Activated gamma-delta T cell treated with anti-CD3 and anti-CD28 coated beads, Interleukin-2, amount 50 U/mL, for 16 hours (primary cell): ENCODE results near the gene ALKBH3.

Experiments used
- DNase-seq: peaks from one replicate; pipeline ENCODE4 v3.0.0-alpha.2; 2020; ENCODE audit warnings: low read depth

The ALKBH3 gene

GRCh38 chr11:43880640-43881159 is at the start of gene ALKBH3:
Gene ALKBH3 (plus strand): TSS chr11:43880831. CDS start chr11:43882653, 1,822 bp downstream.
- peak; percentile 83 for DNase-seq

DNA sequence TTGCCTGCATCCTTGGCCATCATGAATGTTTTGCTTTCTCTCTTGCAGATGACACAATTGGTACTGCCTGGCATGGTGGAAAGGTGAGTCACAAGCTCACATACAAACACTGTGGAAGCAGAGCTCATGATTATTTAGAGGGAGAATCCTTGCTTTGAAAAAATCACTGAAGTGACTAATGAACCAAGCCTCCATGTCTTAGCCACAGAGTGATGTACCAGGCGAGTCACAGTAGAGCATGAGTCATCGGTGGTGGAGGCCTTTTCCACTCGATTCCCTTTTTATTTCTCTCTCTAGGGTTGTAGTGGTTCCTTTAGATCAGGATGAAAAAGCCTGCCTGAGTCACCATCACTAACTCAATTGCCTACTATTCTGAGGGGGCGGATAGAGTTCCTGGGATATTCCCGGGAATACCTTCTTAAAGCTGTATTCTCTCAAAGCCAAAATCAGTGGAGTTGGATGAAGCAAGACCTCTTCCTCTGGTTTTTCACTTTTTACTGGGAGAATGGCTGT is 49.6 kb upstream of the ALKBH3 start:
- peak; percentile 4 for DNase-seq

- DNase-seq, result no peak
Measured at GRCh38 chr11:43832536-43832935, 48.1 kb upstream of the ALKBH3 start.

- no peak for DNase-seq
Measured at GRCh38 chr11:43833657-43834073, 47.0 kb upstream of the ALKBH3 start.

DNA sequence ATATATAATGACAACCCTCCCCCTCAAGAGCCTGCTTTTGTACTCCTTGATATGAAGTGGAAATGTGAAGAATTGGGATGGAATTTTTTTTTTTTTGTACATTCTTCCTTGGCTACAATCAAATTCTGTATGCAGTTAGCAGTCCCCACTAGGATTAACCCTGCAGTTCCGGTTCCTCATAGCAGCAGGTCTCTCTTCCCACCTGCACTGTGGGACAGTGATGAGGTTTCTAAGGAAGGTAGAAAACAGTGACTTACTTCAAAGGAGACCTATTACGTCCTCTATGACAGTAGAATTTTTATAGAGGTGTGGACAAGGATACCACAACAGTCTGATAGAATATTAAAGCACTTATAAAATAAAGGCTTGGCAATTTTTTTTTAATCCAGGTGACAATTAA is 46.3 kb upstream of the ALKBH3 start:
- DNase-seq, result no peak

DNA sequence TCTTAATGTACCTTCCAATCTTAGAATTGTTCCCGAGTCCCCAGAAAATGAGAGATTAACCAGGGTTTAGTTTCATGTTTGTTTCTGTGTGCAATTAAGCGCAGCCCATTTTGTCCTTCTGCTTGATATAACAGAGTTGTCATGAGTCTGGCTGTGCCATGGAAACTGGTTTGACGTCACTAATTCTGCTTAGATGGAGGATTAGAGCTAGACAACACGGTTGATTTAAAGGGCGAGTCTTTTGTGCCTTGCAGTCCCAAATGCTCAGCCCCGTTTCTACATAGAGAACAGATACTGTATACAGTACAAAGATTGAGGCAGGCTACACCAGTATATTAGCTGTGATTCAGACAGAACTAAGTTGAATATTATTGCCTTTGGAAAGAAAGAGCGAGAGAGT is 45.5 kb upstream of the ALKBH3 start:
- DNase-seq, result no peak

GRCh38 chr11:43837879-43838278 is 42.8 kb upstream of the ALKBH3 start:
- no peak for DNase-seq

GRCh38 chr11:43842021-43842420 is 38.6 kb upstream of the ALKBH3 start:
- no peak for DNase-seq

GRCh38 chr11:43845816-43846215 is 34.8 kb upstream of the ALKBH3 start:
- no peak for DNase-seq

DNA sequence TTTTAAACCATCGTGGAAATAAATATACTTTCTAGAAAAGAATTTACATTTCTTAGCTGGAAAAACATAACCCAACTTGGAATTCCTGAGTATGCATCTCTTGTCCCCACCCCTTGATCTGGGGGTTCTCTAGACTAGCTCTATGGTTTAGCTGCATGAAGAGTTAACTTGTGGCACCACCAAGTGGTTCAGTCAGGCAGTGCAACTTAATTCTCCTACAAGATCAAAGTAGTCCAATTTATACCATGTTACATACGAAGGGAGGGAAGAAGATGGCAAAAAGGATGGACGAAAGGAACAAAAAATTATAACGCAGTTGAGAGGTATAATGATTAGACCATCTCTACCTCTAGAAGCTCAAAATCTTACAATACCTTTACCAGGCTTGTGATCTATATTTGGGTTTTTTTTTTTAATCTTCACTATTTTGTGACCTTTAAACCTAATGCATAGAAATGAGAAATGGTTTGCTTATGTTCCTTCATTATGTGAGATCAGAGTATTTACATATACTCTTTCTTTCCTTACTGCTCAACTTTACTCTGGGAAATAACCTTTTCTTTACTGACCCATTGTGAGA is 28.5 kb upstream of the ALKBH3 start:
- peak; percentile 37 for DNase-seq

DNA sequence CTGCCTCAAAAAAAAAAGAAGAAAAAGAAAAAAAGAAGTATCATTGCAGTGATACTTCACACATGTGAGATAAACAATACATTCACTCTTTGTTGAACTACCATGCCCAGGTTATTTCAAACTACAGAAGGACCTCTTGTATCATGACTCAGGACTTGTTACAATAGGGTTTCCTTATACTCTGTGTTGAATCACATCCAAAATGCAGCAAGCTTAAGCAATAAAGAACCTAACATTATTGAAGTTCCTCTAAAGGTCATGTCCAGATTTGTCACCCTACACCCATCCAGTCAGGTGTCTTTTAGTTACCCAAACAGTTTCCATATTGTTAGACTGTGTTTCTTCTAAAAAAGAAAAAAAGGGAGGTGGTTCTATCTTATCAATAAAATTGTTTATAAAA is 26.9 kb upstream of the ALKBH3 start:
- no peak for DNase-seq

DNA sequence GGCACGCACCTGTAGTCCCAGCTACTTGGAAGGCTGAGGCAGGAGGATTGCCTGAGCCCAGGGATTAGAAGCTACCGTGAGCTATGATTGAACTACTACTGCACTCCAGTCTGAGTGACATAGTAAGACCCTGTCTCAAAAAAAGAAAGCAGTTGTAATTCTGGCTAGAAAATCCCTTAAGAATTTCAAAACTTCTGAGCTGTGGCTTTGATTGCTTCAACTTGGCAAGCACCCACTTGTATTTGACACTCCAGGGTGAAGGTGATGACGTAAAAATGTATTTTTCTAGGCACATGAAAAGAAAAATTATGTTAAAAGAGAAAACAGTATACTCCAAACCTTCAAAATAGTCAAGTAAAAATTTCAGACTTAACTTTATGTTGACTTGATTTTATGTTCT is 23.6 kb upstream of the ALKBH3 start:
- no peak for DNase-seq

DNA sequence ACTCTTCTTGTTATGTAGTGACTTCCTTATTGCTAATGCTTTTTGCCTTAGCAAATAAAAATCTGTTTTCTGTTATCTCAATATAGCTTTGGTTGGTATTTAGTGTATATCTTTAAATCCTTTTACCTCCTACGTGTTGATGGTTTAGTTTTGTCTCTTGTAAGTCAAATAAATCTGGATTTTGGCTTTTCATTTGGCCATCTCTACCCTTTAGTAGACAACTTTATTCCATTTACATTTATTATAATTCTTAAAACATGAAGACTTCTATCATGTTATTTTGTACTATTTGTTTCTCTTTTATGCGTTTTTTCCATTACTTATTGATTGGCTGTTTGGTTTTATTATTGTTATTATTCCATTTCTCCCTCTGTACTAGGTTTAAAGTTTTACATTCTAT is 19.5 kb upstream of the ALKBH3 start:
- no peak for DNase-seq

DNA sequence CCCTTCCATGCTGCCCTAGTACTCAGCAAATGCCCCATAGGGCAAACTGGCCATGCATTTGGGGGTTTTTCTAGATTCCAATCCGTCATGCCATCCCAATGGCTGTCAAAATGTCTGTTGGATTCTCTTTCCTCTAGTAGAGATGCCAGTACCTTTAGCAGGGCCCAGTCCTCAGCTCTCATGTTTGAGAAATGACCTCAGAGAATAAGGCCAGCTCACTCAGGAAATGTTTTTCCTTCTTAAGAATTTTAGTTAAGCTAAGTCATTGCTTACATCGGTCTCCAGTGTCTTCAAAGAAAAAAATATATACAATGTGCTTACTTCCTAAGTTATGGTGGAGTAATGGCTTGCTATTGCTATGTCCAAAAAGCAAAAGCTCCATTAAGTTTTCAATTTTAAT is 14.1 kb upstream of the ALKBH3 start:
- DNase-seq, result no peak

- no peak for DNase-seq
Measured at GRCh38 chr11:43866969-43867368, 13.7 kb upstream of the ALKBH3 start.

GRCh38 chr11:43868852-43869567 is 11.6 kb upstream of the ALKBH3 start:
- peak; percentile 19 for DNase-seq

GRCh38 chr11:43871051-43871450 is 9.6 kb upstream of the ALKBH3 start:
- DNase-seq, result no peak

GRCh38 chr11:43872995-43873394 is 7.6 kb upstream of the ALKBH3 start:
- DNase-seq, result no peak

- no peak for DNase-seq
Measured at GRCh38 chr11:43874078-43874477, 6.6 kb upstream of the ALKBH3 start.

DNA sequence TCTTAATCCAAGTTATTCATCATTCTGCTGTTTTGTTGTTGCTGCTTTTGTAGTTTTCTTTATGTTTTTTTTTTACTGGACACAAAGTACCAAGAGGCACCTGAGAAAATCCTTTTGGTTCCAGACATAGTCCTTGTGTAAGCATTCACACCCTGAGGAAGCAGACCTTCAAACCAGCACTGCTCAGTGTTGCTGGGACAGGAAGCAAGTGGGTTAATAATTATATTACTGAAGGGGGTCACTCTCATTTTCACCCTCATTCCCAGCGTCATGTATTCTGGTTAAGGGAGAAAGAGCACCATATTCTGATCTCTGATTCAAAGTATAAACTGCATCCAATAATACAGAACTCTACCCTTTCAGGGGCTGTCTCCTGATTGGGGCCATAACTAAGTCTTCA is 5.9 kb upstream of the ALKBH3 start:
- DNase-seq, result no peak

DNA sequence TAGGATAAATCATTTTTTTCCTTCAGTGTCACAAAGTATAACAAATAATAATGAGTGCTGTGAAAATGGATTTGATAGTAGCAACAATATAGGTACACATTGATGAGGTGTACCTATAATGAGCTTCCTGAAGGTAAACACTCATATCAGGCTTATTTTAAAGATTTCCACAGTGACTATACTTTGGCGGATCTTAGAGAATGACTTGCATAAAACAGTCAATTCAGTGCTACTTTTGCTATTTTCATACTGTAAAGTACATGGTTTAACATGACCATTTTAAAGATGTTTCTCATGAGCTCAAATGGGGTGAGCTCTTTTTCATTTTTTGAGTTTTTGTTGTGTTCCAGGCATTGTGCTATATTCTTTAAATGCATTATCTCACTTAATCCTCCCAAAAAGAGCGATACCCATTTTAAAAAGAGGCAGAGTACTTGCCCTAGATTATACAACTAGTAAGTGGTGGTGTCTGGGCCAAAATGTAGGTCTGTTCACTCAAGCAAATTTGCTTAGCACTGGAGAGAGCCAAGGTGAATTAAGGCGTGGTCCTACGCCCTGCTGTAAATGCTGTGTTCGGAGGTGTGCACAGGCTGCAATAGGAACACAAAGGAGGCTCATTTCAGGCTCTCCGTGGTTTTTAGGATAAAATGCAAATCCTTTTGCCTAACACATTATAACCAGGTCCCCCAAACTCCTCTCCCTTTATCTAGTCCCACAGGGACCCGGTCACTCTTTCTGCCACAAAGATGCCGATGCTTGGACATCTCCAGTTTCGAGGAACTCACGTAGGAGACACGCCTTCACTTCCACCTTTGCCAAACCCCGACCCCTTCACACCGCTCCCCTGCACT is 617 bp upstream of the ALKBH3 start:
- no peak for DNase-seq

DNA sequence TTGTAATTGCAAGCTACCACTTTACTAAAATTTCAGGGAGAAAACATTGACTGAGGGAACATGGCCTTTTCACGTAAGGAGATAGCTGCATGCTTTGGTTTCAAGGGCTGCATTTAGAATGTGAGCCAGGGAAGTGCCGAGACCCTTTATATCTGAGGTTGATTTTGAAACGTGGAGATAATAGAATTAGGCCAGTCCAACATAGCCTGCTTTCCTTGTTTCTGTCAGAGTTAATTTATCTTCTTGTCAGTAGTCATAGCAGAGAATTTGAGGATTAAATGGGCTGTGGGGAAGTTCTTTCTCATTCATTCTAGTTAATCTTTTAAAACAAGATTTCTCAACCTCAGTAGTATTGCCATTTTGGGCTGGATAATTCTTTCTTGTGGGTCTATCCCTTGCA is 12.2 kb downstream of the ALKBH3 start:
- no peak for DNase-seq

- no peak for DNase-seq
Measured at GRCh38 chr11:43894546-43894945, 13.9 kb downstream of the ALKBH3 start.
